Activated T-cell treated with anti-CD3 and anti-CD28 coated beads for 48 hours (primary cell): ENCODE data around the gene GIPC3.

Experiments used
- DNase-seq: peaks from one replicate; pipeline ENCODE4 v3.0.0-alpha.2; 2020; ENCODE audit warnings: low read depth

Gene GIPC3

GRCh38 chr19:3638208-3639193 is 53.2 kb downstream of the GIPC3 start:
- no peak for DNase-seq

- no peak for DNase-seq
Observed at GRCh38 chr19:3639479-3639878, 54.2 kb downstream of the GIPC3 start.

- DNase-seq = no peak
Observed at GRCh38 chr19:3641515-3642269, 56.4 kb downstream of the GIPC3 start.

- no peak for DNase-seq
Observed at GRCh38 chr19:3642296-3642695, 57.0 kb downstream of the GIPC3 start.
